ENCODE data around the gene BCR.

DNA sequence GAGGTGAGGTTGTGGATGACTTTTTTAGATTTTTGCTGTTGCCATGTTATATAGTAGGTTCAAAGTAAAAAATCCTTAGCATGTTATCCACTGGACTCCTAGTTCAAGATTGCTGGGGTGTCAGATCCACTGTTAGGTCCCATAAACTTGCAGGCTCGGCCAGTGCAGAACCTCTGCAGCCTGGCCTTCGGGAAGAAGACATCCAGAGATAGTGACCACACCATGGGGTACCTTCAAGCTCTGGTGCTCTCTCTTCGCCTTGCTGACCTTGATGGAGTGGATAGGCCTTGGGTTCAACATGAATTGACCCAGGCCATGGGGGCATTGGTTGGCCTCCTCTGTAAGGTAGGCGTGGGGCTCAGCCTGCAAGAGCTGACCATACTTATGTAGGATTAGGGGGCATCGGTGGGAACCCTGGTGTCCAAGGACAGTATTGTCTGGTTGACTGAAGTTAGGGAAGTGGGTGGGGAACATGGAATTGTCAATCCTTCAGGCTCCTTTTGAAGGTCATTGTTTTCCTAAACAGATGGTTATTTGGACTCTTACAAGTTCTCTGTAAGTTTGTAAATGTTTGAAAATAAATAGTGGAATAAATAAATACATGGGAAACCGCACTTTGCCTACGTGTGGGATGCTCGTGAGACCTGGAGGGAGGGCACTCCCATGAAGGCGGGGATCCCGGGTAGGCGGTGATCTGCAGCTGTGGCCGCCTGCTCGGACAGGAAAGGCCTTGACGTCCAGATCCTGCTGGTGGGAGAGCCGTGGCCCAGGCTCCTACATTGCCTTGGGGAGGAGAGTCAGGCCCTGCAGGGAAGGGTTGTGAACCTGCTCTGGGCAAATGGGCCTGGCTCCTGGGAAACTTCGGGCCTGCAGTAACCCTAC lies 37.1 kb downstream of the BCR start:
- TF ChIP-seq EZH2 (conservative IDR thresholded peaks at IDR 0.05; ENCODE audit: low read depth, low read length): no peak
- no peak for TF ChIP-seq ZSCAN21 (CRISPR knock-in tag; IDR thresholded peaks at IDR 0.05; ENCODE audit: borderline replicate concordance)
- TF ChIP-seq FOXA3 (CRISPR knock-in tag; IDR thresholded peaks at IDR 0.05): no peak
- TF ChIP-seq ZNF136 (CRISPR knock-in tag; IDR thresholded peaks at IDR 0.05; ENCODE audit: low read depth): no peak
- TF ChIP-seq, protein P1, sequence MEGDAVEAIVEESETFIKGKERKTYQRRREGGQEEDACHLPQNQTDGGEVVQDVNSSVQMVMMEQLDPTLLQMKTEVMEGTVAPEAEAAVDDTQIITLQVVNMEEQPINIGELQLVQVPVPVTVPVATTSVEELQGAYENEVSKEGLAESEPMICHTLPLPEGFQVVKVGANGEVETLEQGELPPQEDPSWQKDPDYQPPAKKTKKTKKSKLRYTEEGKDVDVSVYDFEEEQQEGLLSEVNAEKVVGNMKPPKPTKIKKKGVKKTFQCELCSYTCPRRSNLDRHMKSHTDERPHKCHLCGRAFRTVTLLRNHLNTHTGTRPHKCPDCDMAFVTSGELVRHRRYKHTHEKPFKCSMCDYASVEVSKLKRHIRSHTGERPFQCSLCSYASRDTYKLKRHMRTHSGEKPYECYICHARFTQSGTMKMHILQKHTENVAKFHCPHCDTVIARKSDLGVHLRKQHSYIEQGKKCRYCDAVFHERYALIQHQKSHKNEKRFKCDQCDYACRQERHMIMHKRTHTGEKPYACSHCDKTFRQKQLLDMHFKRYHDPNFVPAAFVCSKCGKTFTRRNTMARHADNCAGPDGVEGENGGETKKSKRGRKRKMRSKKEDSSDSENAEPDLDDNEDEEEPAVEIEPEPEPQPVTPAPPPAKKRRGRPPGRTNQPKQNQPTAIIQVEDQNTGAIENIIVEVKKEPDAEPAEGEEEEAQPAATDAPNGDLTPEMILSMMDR (CRISPR knock-in tag; IDR thresholded peaks at IDR 0.05): no peak
- no peak for TF ChIP-seq BRD4 (CRISPR knock-in tag; IDR thresholded peaks at IDR 0.05)
- TF ChIP-seq, protein P2, sequence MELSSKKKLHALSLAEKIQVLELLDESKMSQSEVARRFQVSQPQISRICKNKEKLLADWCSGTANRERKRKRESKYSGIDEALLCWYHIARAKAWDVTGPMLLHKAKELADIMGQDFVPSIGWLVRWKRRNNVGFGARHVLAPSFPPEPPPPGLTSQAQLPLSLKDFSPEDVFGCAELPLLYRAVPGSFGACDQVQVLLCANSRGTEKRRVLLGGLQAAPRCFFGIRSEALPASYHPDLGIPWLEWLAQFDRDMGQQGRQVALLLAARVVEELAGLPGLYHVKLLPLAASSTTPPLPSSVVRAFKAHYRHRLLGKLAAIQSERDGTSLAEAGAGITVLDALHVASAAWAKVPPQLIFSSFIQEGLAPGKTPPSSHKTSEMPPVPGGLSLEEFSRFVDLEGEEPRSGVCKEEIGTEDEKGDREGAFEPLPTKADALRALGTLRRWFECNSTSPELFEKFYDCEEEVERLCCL (CRISPR knock-in tag; IDR thresholded peaks at IDR 0.05; ENCODE audit: borderline replicate concordance): no peak
- no peak for TF ChIP-seq RFX5 (IDR thresholded peaks at IDR 0.05; ENCODE audit: low read depth, low read length)
- TF ChIP-seq NCOA2 (CRISPR knock-in tag; IDR thresholded peaks at IDR 0.05): no peak
- TF ChIP-seq CEBPB (IDR thresholded peaks at IDR 0.05; ENCODE audit: borderline replicate concordance, low read depth, low read length): no peak
- no peak for TF ChIP-seq SOX6 (IDR thresholded peaks at IDR 0.05)
- no peak; the same call in 1 of the 2 replicates for TF ChIP-seq SOX6 (CRISPR knock-in tag; IDR thresholded peaks at IDR 0.05)
- TF ChIP-seq ZBTB7A (CRISPR knock-in tag; IDR thresholded peaks at IDR 0.05): no peak
